GM19455 (cell line): ENCODE measurements around the gene MGMT.

Source experiments
- ATAC-seq: cut with Tn5 transposase; IDR thresholded peaks from one replicate; pipeline ENCODE4 v1.9.1; 2021; ENCODE audit not compliant: unreplicated experiment

The MGMT gene

GRCh38 chr10:129517680-129518057 lies 50.6 kb downstream of the MGMT start:
- no peak for ATAC-seq

- ATAC-seq = no peak
Observed at GRCh38 chr10:129518793-129519192, 51.8 kb downstream of the MGMT start.

GRCh38 chr10:129520440-129521080 lies 53.5 kb downstream of the MGMT start:
- no peak for ATAC-seq

- ATAC-seq = no peak
Observed at GRCh38 chr10:129521161-129522025, 54.4 kb downstream of the MGMT start.

GRCh38 chr10:129522041-129522585 lies 55.1 kb downstream of the MGMT start:
- ATAC-seq = no peak

- ATAC-seq = no peak
Observed at GRCh38 chr10:129523031-129523722, 56.1 kb downstream of the MGMT start.

GRCh38 chr10:129523723-129524316 lies 56.8 kb downstream of the MGMT start:
- ATAC-seq = no peak

GRCh38 chr10:129524936-129525335 lies 57.9 kb downstream of the MGMT start:
- no peak for ATAC-seq

GRCh38 chr10:129525401-129525801 lies 58.4 kb downstream of the MGMT start:
- no peak for ATAC-seq

GRCh38 chr10:129526943-129527342 lies 59.9 kb downstream of the MGMT start:
- ATAC-seq = no peak

- no peak for ATAC-seq
Observed at GRCh38 chr10:129528376-129528978, 61.4 kb downstream of the MGMT start.

- ATAC-seq = no peak
Observed at GRCh38 chr10:129530581-129530980, 63.5 kb downstream of the MGMT start.

- ATAC-seq = no peak
Observed at GRCh38 chr10:129531195-129531968, 64.3 kb downstream of the MGMT start.

GRCh38 chr10:129531969-129532660 lies 65.1 kb downstream of the MGMT start:
- ATAC-seq = no peak

GRCh38 chr10:129532838-129533237 lies 65.8 kb downstream of the MGMT start:
- no peak for ATAC-seq

- no peak for ATAC-seq
Observed at GRCh38 chr10:129533281-129533680, 66.2 kb downstream of the MGMT start.

GRCh38 chr10:129534826-129535225 lies 67.8 kb downstream of the MGMT start:
- no peak for ATAC-seq

GRCh38 chr10:129536336-129536735 lies 69.3 kb downstream of the MGMT start:
- no peak for ATAC-seq

GRCh38 chr10:129537151-129537550 lies 70.1 kb downstream of the MGMT start:
- ATAC-seq = no peak
